Liver (tissue), 3 donors: Measurements from ENCODE around the gene ARSJ.

ENCODE experiments used
- EGR1 ChIP-seq, 2 donors: IDR thresholded peaks; 2 replicates each; pipeline ENCODE4 v1.6.1; 2016 to 2018; ENCODE audit warnings: antibody characterized with exemption in 2 of 2, low read depth in 2 of 2
- GABPA ChIP-seq, 2 donors: IDR thresholded peaks in 1 of 2; conservative IDR thresholded peaks in 1 of 2; 2 replicates each; pipeline ENCODE4 v1.6.1; 2016; ENCODE audit warnings: antibody characterized with exemption in 2 of 2, mild to moderate bottlenecking in 1 of 2, moderate library complexity in 1 of 2
- TF ChIP-seq, protein P1 (sequence below): fragments of 150-350 bp; IDR thresholded peaks from 2 replicates; pipeline ENCODE4 v1.5.1; 2017; ENCODE audit warnings: improper control_type of control experiment, low read depth, low read length; ENCODE audit not compliant: missing input control
- TF ChIP-seq, protein P2 (sequence below): IDR thresholded peaks from 2 replicates; pipeline ENCODE4 v1.6.1; 2016; ENCODE audit warnings: antibody characterized with exemption
- donor health status: healthy.
- donor health status: healthy.

DNA sequence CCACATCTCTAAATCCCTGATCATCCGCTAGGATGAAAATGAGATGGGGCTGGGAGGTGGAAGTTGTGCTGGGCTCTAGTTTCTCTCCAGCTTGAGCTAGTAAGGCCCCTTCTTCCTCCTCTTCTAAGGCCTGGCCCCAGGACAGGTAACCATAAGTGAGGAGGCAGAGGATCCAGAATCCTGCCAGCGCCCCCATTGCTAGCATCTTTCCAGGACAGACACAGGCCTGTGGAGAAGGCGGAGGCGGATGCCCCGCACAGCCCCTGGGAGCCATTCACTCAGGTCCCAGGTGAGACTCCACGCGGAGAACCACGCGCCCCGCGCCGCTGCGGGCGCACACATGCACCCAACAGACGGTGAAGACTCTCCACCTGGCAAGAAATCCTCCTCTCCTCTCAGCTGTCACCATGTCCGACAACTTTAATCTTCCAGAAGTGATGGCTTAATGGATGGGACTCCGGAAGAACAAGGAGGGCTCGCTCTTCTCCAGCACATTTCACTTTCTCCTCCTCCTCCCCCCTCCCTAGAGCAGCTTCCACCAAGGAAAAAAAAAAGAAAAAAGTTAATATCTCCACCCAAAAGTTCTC is 793 bp downstream of the ARSJ start:
- TF ChIP-seq, protein P1, sequence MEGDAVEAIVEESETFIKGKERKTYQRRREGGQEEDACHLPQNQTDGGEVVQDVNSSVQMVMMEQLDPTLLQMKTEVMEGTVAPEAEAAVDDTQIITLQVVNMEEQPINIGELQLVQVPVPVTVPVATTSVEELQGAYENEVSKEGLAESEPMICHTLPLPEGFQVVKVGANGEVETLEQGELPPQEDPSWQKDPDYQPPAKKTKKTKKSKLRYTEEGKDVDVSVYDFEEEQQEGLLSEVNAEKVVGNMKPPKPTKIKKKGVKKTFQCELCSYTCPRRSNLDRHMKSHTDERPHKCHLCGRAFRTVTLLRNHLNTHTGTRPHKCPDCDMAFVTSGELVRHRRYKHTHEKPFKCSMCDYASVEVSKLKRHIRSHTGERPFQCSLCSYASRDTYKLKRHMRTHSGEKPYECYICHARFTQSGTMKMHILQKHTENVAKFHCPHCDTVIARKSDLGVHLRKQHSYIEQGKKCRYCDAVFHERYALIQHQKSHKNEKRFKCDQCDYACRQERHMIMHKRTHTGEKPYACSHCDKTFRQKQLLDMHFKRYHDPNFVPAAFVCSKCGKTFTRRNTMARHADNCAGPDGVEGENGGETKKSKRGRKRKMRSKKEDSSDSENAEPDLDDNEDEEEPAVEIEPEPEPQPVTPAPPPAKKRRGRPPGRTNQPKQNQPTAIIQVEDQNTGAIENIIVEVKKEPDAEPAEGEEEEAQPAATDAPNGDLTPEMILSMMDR: no peak
- TF ChIP-seq GABPA (IDR thresholded peaks at IDR 0.05 in 1 of 2, conservative IDR thresholded peaks at IDR 0.05 in 1 of 2) (no peak), EGR1 (IDR thresholded peaks at IDR 0.05; ENCODE audit: low read depth in 2 of 2) (no peak)
- TF ChIP-seq, protein P2, sequence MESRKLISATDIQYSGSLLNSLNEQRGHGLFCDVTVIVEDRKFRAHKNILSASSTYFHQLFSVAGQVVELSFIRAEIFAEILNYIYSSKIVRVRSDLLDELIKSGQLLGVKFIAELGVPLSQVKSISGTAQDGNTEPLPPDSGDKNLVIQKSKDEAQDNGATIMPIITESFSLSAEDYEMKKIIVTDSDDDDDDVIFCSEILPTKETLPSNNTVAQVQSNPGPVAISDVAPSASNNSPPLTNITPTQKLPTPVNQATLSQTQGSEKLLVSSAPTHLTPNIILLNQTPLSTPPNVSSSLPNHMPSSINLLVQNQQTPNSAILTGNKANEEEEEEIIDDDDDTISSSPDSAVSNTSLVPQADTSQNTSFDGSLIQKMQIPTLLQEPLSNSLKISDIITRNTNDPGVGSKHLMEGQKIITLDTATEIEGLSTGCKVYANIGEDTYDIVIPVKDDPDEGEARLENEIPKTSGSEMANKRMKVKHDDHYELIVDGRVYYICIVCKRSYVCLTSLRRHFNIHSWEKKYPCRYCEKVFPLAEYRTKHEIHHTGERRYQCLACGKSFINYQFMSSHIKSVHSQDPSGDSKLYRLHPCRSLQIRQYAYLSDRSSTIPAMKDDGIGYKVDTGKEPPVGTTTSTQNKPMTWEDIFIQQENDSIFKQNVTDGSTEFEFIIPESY: no peak
